HG02938 (cell line): ENCODE measurements around the gene SCD5.

ENCODE experiments used
- ATAC-seq: cut with Tn5 transposase; IDR thresholded peaks from one replicate; pipeline ENCODE4 v1.9.1; 2021; ENCODE audit warnings: mild to moderate bottlenecking, moderate library complexity; ENCODE audit not compliant: unreplicated experiment

The SCD5 gene

GRCh38 chr4:82696117-82696860 is 102.3 kb downstream of the SCD5 start:
- ATAC-seq = no peak

GRCh38 chr4:82694892-82695291 is 103.7 kb downstream of the SCD5 start:
- no peak for ATAC-seq

- ATAC-seq = no peak
Observed at GRCh38 chr4:82694046-82694445, 104.5 kb downstream of the SCD5 start.

- ATAC-seq = no peak
Observed at GRCh38 chr4:82692101-82692780, 106.4 kb downstream of the SCD5 start.

GRCh38 chr4:82691431-82691830 is 107.2 kb downstream of the SCD5 start:
- no peak for ATAC-seq

- ATAC-seq = no peak
Observed at GRCh38 chr4:82688091-82688795, 110.4 kb downstream of the SCD5 start.

- ATAC-seq = no peak
Observed at GRCh38 chr4:82687531-82687930, 111.1 kb downstream of the SCD5 start.

GRCh38 chr4:82681754-82682153 is 116.8 kb downstream of the SCD5 start:
- ATAC-seq = no peak

GRCh38 chr4:82680834-82681233 is 117.8 kb downstream of the SCD5 start:
- no peak for ATAC-seq

GRCh38 chr4:82679531-82679930 is 119.1 kb downstream of the SCD5 start:
- ATAC-seq = no peak

GRCh38 chr4:82678051-82678450 is 120.5 kb downstream of the SCD5 start:
- ATAC-seq = no peak

GRCh38 chr4:82677327-82677726 is 121.3 kb downstream of the SCD5 start:
- ATAC-seq = no peak

- ATAC-seq = no peak
Observed at GRCh38 chr4:82667761-82668480, 130.7 kb downstream of the SCD5 start.

- ATAC-seq = no peak
Observed at GRCh38 chr4:82666970-82667665, 131.5 kb downstream of the SCD5 start.

- no peak for ATAC-seq
Observed at GRCh38 chr4:82661181-82661992, 137.2 kb downstream of the SCD5 start.

- ATAC-seq = no peak
Observed at GRCh38 chr4:82652062-82652461, 146.5 kb downstream of the SCD5 start.

- ATAC-seq = no peak
Observed at GRCh38 chr4:82650868-82651267, 147.7 kb downstream of the SCD5 start.

GRCh38 chr4:82648356-82648755 is 150.2 kb downstream of the SCD5 start:
- ATAC-seq = no peak

- ATAC-seq = no peak
Observed at GRCh38 chr4:82645936-82646565, 152.5 kb downstream of the SCD5 start.
